Calu3 (cell line): ENCODE measurements around the gene BTN3A1. TPM values are rescaled to one million over a fixed set of nuclear protein-coding genes. Genes with fewer than 3 reads are reported as not detected.
"Not testable (repeated sequence)": the region's sequence is repeated elsewhere in the genome, so short reads cannot be mapped to it uniquely, and the experiment has no call there.

Experiments used
- BruUV-seq: library from RNA; stranded (reverse); fragments of 400-500 nt; replicated peaks from 2 replicates; lab custom pipeline; 2021; lab: Mats Ljungman, UMichigan
- CTCF ChIA-PET: fragments of 300-600 bp; sonication (Branson Sonifier 250); formaldehyde crosslinking; loops from one replicate; lab custom pipeline; 2022; ENCODE audit warnings: antibody characterized with exemption; lab: Charles Lee
- DNase-seq: peaks from one replicate; pipeline ENCODE4 v3.0.0; 2022
- H3K27ac Mint-ChIP-seq: one replicate; pipeline ENCODE4 v1.8.0; 2022; ENCODE audit warnings: mixed read lengths; ENCODE audit not compliant: unreplicated experiment
- H3K27me3 Mint-ChIP-seq: one replicate; pipeline ENCODE4 v1.8.0; 2022; ENCODE audit warnings: mixed read lengths; ENCODE audit not compliant: unreplicated experiment
- H3K36me3 Mint-ChIP-seq: one replicate; pipeline ENCODE4 v1.8.0; 2022; ENCODE audit warnings: mild to moderate bottlenecking, moderate library complexity, mixed read lengths; ENCODE audit not compliant: insufficient read depth, unreplicated experiment
- H3K4me1 Mint-ChIP-seq: one replicate; pipeline ENCODE4 v1.8.0; 2022; ENCODE audit warnings: mild to moderate bottlenecking, low read depth, mixed read lengths; ENCODE audit not compliant: unreplicated experiment
- H3K4me3 Mint-ChIP-seq: one replicate; pipeline ENCODE4 v1.8.0; 2022; ENCODE audit warnings: mild to moderate bottlenecking, low read depth, moderate library complexity, mixed read lengths; ENCODE audit not compliant: unreplicated experiment
- H3K9me3 Mint-ChIP-seq: one replicate; pipeline ENCODE4 v1.8.0; 2022; ENCODE audit warnings: low read depth, mixed read lengths; ENCODE audit not compliant: unreplicated experiment
- intact Hi-C: fragments of 100-400 bp; cut with micrococcal nuclease; formaldehyde crosslinking; loops from one replicate; pipeline ENCODE4 v1.10.0; 2022; ENCODE audit not compliant: unreplicated experiment
- total RNA-seq: library from RNA; stranded (reverse); gene quantifications from 2 replicates; pipeline ENCODE4 v1.2.3, GENCODE V29; 2022
- TF ChIP-seq, protein P1 (sequence below): fragments of 200-600 bp; IDR thresholded peaks from one replicate; pipeline ENCODE4 v1.8.0; 2022; ENCODE audit warnings: antibody characterized with exemption; ENCODE audit not compliant: unreplicated experiment

Gene BTN3A1
- total RNA-seq, 1 experiment from 2014 or later, result 29.0 TPM

DNA sequence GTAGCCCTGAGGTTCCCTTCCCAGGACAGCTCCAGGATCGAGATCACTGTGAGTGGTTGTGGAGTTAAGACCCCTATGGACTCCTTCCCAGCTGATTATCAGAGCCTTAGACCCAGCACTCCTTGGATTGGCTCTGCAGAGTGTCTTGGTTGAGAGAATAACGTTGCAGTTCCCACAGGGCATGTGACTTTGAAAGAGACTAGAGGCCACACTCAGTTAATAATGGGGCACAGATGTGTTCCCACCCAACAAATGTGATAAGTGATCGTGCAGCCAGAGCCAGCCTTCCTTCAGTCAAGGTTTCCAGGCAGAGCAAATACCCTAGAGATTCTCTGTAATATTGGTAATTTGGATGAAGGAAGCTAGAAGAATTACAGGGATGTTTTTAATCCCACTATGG, 24.4 kb upstream of the BTN3A1 start:
- no TSS peak for BruUV-seq
- H3K4me1 Mint-ChIP-seq, result peaks cover 8% of the 10 kb centered on the region
- no peaks in the 10 kb centered on the region for H3K9me3 Mint-ChIP-seq
- TF ChIP-seq, protein P1, sequence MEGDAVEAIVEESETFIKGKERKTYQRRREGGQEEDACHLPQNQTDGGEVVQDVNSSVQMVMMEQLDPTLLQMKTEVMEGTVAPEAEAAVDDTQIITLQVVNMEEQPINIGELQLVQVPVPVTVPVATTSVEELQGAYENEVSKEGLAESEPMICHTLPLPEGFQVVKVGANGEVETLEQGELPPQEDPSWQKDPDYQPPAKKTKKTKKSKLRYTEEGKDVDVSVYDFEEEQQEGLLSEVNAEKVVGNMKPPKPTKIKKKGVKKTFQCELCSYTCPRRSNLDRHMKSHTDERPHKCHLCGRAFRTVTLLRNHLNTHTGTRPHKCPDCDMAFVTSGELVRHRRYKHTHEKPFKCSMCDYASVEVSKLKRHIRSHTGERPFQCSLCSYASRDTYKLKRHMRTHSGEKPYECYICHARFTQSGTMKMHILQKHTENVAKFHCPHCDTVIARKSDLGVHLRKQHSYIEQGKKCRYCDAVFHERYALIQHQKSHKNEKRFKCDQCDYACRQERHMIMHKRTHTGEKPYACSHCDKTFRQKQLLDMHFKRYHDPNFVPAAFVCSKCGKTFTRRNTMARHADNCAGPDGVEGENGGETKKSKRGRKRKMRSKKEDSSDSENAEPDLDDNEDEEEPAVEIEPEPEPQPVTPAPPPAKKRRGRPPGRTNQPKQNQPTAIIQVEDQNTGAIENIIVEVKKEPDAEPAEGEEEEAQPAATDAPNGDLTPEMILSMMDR, result no peak
- no peaks in the 10 kb centered on the region for H3K27me3 Mint-ChIP-seq
- no peak overlapping the region for H3K4me3 Mint-ChIP-seq
- no peak overlapping the region for H3K27ac Mint-ChIP-seq
- H3K36me3 Mint-ChIP-seq, result peaks cover 10% of the 10 kb centered on the region
- CTCF ChIA-PET, result no interaction called here
- DNase-seq, result no peak
- intact Hi-C loops, result no loop called here

DNA sequence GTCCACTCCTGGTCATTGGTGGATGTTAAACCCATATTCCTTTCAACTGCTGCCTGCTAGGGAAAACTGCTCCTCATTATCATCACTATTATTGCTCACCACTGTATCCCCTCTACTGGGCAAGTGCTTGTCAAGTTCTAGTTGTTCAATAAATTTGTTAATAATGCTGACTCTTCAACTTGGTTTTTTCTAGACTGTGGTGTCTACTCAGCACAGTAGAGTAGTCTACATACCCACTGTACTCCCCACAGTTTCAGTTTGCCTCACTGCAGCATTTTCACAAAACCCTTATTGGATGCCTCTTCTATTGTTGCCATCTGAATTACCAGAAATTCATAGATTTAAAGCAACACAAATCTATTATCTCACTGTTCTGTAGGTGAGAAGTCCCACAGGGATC, 23.9 kb upstream of the BTN3A1 start:
- Mint-ChIP-seq H3K4me1 (peaks cover 12% of the 10 kb centered on the region), H3K36me3 (peaks cover 12% of the 10 kb centered on the region)
- H3K27ac Mint-ChIP-seq, DNase-seq, CTCF ChIA-PET, H3K9me3 Mint-ChIP-seq, H3K27me3 Mint-ChIP-seq, BruUV-seq, H3K4me3 Mint-ChIP-seq, intact Hi-C loops: not testable (repeated sequence)

DNA sequence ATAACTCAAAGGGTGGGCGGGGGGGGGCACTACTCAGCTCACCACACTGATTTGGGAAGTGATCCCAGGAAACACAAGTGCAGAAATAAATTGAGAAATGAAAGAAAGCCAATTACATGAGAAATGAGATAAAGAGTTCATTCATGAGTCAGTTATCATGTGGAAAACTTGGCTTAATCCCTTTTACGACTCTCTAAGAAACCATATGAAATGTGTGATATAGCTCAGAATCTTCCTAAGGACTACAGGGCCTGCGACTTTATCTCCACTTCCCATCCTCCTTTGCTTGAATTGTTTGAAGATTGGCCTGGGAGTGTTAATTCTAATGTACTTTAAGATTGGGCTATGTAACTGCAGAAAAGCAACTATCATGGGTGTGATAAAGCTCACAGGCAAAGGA, 22.8 kb upstream of the BTN3A1 start:
- BruUV-seq, result no TSS peak
- CTCF ChIA-PET, result no interaction called here
- intact Hi-C loops, result no loop called here
- TF ChIP-seq, protein P1, result no peak
- H3K4me1 Mint-ChIP-seq, result peaks cover 21% of the 10 kb centered on the region
- H3K4me3 Mint-ChIP-seq, result no peak overlapping the region
- H3K27me3 Mint-ChIP-seq, result no peaks in the 10 kb centered on the region
- no peak for DNase-seq
- no peak overlapping the region for H3K27ac Mint-ChIP-seq
- H3K36me3 Mint-ChIP-seq, result peaks cover 17% of the 10 kb centered on the region
- H3K9me3 Mint-ChIP-seq, result no peaks in the 10 kb centered on the region

- H3K4me3 Mint-ChIP-seq, result no peak overlapping the region
- H3K27ac Mint-ChIP-seq, result no peak overlapping the region
- H3K27me3 Mint-ChIP-seq, result no peaks in the 10 kb centered on the region
- no TSS peak for BruUV-seq
- peaks cover 21% of the 10 kb centered on the region for H3K4me1 Mint-ChIP-seq
- peaks cover 17% of the 10 kb centered on the region for H3K36me3 Mint-ChIP-seq
- CTCF ChIA-PET, result interaction anchor here (0.5 kb wide), 1 partner anchor 1124 kb away, joined by 6 read pairs; no protein-coding TSS in a partner anchor
- H3K9me3 Mint-ChIP-seq, result no peaks in the 10 kb centered on the region
- TF ChIP-seq, protein P1, result no peak
- DNase-seq, result no peak
- intact Hi-C loops, result no loop called here
These were observed 22.3 kb upstream of the BTN3A1 start for GRCh38 chr6:26379740-26380139.

DNA sequence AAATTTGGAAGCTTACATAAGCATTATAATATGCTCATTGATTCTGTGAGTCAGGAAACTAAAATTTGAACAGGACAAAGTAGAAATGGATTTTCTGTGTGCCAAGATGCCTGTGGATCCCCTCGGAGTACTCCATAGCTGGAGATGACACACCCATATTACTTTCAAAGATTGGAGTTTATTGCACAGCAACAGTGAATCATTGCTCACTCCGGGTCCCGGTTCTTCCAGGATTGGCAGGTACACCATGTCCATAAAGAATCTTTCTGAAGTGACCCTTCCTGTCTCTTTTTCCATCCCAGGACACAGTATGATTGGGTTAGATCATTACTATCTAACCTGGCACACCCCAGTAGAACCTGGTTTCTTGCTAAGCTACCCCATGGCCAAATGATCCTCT, 21.8 kb upstream of the BTN3A1 start:
- BruUV-seq, result no TSS peak
- CTCF ChIA-PET, result interaction anchor here (0.5 kb wide), 1 partner anchor 1123 kb away, joined by 6 read pairs; no protein-coding TSS in a partner anchor

More for the DNA sequence above, 21.8 kb upstream of the BTN3A1 start:
- TF ChIP-seq, protein P1, result no peak
- Mint-ChIP-seq H3K27ac (no peak overlapping the region), H3K36me3 (peaks cover 17% of the 10 kb centered on the region), H3K4me3 (no peak overlapping the region), H3K4me1 (peaks cover 21% of the 10 kb centered on the region), H3K27me3 (no peaks in the 10 kb centered on the region), H3K9me3 (no peaks in the 10 kb centered on the region)
- intact Hi-C loops, result no loop called here
- DNase-seq, result no peak
